Stimulated activated CD8-positive, alpha-beta memory T cell treated with anti-CD3 and anti-CD28 coated beads, Interleukin-4, amount 100 ng/mL, for 24 hours (primary cell): ENCODE data around the gene IFIT3.
"Not testable (repeated sequence)": the region's sequence is repeated elsewhere in the genome, so short reads cannot be mapped to it uniquely, and the experiment has no call there.

ENCODE experiments used
- DNase-seq: peaks from one replicate; pipeline ENCODE4 v3.0.0-alpha.2; 2020; ENCODE audit warnings: low read depth

The IFIT3 gene

GRCh38 chr10:89304446-89304845 is 23.4 kb upstream of the IFIT3 start:
- DNase-seq, result no peak

- DNase-seq, result no peak
These were observed 22.9 kb upstream of the IFIT3 start for GRCh38 chr10:89304925-89305324.

- no peak for DNase-seq
These were observed 21.9 kb upstream of the IFIT3 start for GRCh38 chr10:89305766-89306433.

- DNase-seq, result no peak
These were observed 21.1 kb upstream of the IFIT3 start for GRCh38 chr10:89306434-89307268.

- no peak for DNase-seq
These were observed 20.6 kb upstream of the IFIT3 start for GRCh38 chr10:89307269-89307577.

GRCh38 chr10:89308266-89308665 is 19.5 kb upstream of the IFIT3 start:
- DNase-seq, result no peak

GRCh38 chr10:89308736-89309135 is 19.1 kb upstream of the IFIT3 start:
- no peak for DNase-seq

- no peak for DNase-seq
These were observed 18.4 kb upstream of the IFIT3 start for GRCh38 chr10:89309156-89310055.

- no peak for DNase-seq
These were observed 17.5 kb upstream of the IFIT3 start for GRCh38 chr10:89310056-89310893.

GRCh38 chr10:89312973-89313372 is 14.8 kb upstream of the IFIT3 start:
- DNase-seq, result no peak

GRCh38 chr10:89314676-89315075 is 13.1 kb upstream of the IFIT3 start:
- no peak for DNase-seq

GRCh38 chr10:89318047-89318446 is 9.8 kb upstream of the IFIT3 start:
- DNase-seq, result not testable (repeated sequence)

- not testable (repeated sequence) for DNase-seq
These were observed 2.7 kb upstream of the IFIT3 start for GRCh38 chr10:89325081-89325480.

GRCh38 chr10:89325856-89326255 is 1.9 kb upstream of the IFIT3 start:
- DNase-seq, result not testable (repeated sequence)

GRCh38 chr10:89329151-89329550 is 1.4 kb downstream of the IFIT3 start:
- no peak for DNase-seq

- not testable (repeated sequence) for DNase-seq
These were observed 2.2 kb downstream of the IFIT3 start for GRCh38 chr10:89330014-89330413.

- no peak for DNase-seq
These were observed 2.9 kb downstream of the IFIT3 start for GRCh38 chr10:89330537-89331212.

- DNase-seq, result not testable (repeated sequence)
These were observed 3.8 kb downstream of the IFIT3 start for GRCh38 chr10:89331487-89332122.

- no peak for DNase-seq
These were observed 4.4 kb downstream of the IFIT3 start for GRCh38 chr10:89332123-89332633.

GRCh38 chr10:89335226-89335625 is 7.4 kb downstream of the IFIT3 start:
- no peak for DNase-seq
